HepG2 (cell line): Measurements from ENCODE around the gene ARL5A. TPM values are rescaled to one million over a fixed set of nuclear protein-coding genes. Genes with fewer than 3 reads are reported as not detected.
A peak's percentile ranks its signal among the peaks of the same experiment; 100 is the strongest.

ENCODE experiments used
- EZH2 ChIP-seq: conservative IDR thresholded peaks from 2 replicates; pipeline ENCODE4 v1.6.1; 2012; ENCODE audit warnings: mild to moderate bottlenecking, low read depth, low read length, moderate library complexity
- FOXA1 ChIP-seq, 2 experiments: fragments of 450-650 bp in 1 of 2; sonication (generic) in 1 of 2; formaldehyde crosslinking in 1 of 2; IDR thresholded peaks; 2 replicates each; pipeline versions ENCODE4 v1.4.0 to v1.6.1; 2016 to 2020; ENCODE audit warnings: missing genetic modification reagents in 1 of 2
- FOXK1 ChIP-seq: sonication (generic); formaldehyde crosslinking; IDR thresholded peaks from 2 replicates; pipeline ENCODE4 v1.4.0; 2020; ENCODE audit warnings: low read depth, missing genetic modification reagents, borderline replicate concordance
- HCFC1 ChIP-seq: fragments of 150-350 bp; IDR thresholded peaks from 2 replicates; pipeline ENCODE4 v1.6.1; 2014; ENCODE audit warnings: low read depth, low read length
- HOXA5 ChIP-seq: sonication (generic); formaldehyde crosslinking; IDR thresholded peaks from 2 replicates; pipeline ENCODE4 v1.4.0; 2020; ENCODE audit warnings: missing genetic modification reagents
- MED13 ChIP-seq: sonication (generic); formaldehyde crosslinking; IDR thresholded peaks from 2 replicates; pipeline ENCODE4 v1.5.0; 2020; ENCODE audit warnings: missing genetic modification reagents
- NFYB ChIP-seq: sonication (generic); formaldehyde crosslinking; IDR thresholded peaks from 2 replicates; pipeline ENCODE4 v1.4.0; 2020; ENCODE audit warnings: missing genetic modification reagents
- PHF20 ChIP-seq: sonication (generic); formaldehyde crosslinking; IDR thresholded peaks from 2 replicates; pipeline ENCODE4 v1.5.0; 2020; ENCODE audit warnings: mild to moderate bottlenecking, missing genetic modification reagents
- PHF21A ChIP-seq: sonication (generic); formaldehyde crosslinking; IDR thresholded peaks from 2 replicates; pipeline ENCODE4 v1.5.0; 2020; ENCODE audit warnings: mild to moderate bottlenecking, missing genetic modification reagents
- PLRG1 ChIP-seq: fragments of 450-650 bp; conservative IDR thresholded peaks from 2 replicates; pipeline ENCODE4 v1.6.1; 2016
- SIN3A ChIP-seq: IDR thresholded peaks from 2 replicates; pipeline ENCODE4 v1.6.1; 2011; ENCODE audit warnings: low read depth, mild to moderate bottlenecking, control low read depth, low read length, borderline replicate concordance
- THAP11 ChIP-seq: IDR thresholded peaks from 2 replicates; pipeline ENCODE4 v1.6.1; 2016; ENCODE audit warnings: missing biosample characterization, missing genetic modification reagents
- TMF1 ChIP-seq: sonication (generic); formaldehyde crosslinking; IDR thresholded peaks from 2 replicates; pipeline ENCODE4 v1.8.1; 2022; ENCODE audit warnings: low read depth, missing genetic modification reagents
- ZC3H4 ChIP-seq: sonication (generic); formaldehyde crosslinking; IDR thresholded peaks from 2 replicates; pipeline ENCODE4 v1.4.0; 2020; ENCODE audit warnings: missing genetic modification reagents, borderline replicate concordance
- ZNF382 ChIP-seq: sonication (generic); formaldehyde crosslinking; IDR thresholded peaks from 2 replicates; pipeline ENCODE4 v1.5.0; 2020; ENCODE audit warnings: missing genetic modification reagents, mild to moderate bottlenecking, borderline replicate concordance
- ZNF484 ChIP-seq: sonication (generic); formaldehyde crosslinking; IDR thresholded peaks from 2 replicates; pipeline ENCODE4 v1.5.1; 2020; ENCODE audit warnings: mild to moderate bottlenecking, low read depth, missing genetic modification reagents, borderline replicate concordance
- ZNF496 ChIP-seq: sonication (generic); formaldehyde crosslinking; IDR thresholded peaks from 2 replicates; pipeline ENCODE4 v1.8.1; 2023; ENCODE audit warnings: mild to moderate bottlenecking, moderate library complexity, missing genetic modification reagents; ENCODE audit not compliant: insufficient replicate concordance
- ZNF543 ChIP-seq: sonication (generic); formaldehyde crosslinking; IDR thresholded peaks from 2 replicates; pipeline ENCODE4 v1.4.0; 2020; ENCODE audit warnings: mild to moderate bottlenecking, missing genetic modification reagents
- ZNF7 ChIP-seq: IDR thresholded peaks from 2 replicates; pipeline ENCODE4 v1.6.1; 2016; ENCODE audit warnings: missing biosample characterization, missing genetic modification reagents
- polyA plus RNA-seq, 8 experiments: library from polyadenylated mRNA; depleted of rRNA in 3 of 8; stranded (reverse) in 7 of 8; unstranded in 1 of 8; fragments of >200 nt; fragmentation: Illumina TruSeq in 4 of 8; extraction: Trizol in 4 of 8; gene quantifications; 2 replicates each; pipeline versions ENCODE4 v1.2.1 to v1.2.3, GENCODE V29; 2011 to 2016; ENCODE audit warnings: low read depth in 4 of 8, missing spikeins in 1 of 8, mixed read lengths in 1 of 8; ENCODE audit not compliant: insufficient read depth in 1 of 8
- total RNA-seq, 5 experiments: library from RNA; depleted of rRNA; stranded (reverse); fragments of >200 nt; fragmentation: Illumina TruSeq; extraction: Trizol; gene quantifications; 2 replicates each; pipeline ENCODE4 v1.2.3, GENCODE V29; 2016; ENCODE audit warnings: low read depth in 1 of 5
- TF ChIP-seq, protein P1 (sequence below): sonication (generic); formaldehyde crosslinking; IDR thresholded peaks from 2 replicates; pipeline ENCODE4 v1.5.1; 2020; ENCODE audit warnings: missing genetic modification reagents, mild to moderate bottlenecking, borderline replicate concordance
- TF ChIP-seq, protein P2 (sequence below): sonication (generic); formaldehyde crosslinking; IDR thresholded peaks from 2 replicates; pipeline ENCODE4 v1.5.0; 2020; ENCODE audit warnings: missing genetic modification reagents
- TF ChIP-seq, protein P3 (sequence below), 2 experiments: IDR thresholded peaks; 2 replicates each; pipeline ENCODE4 v1.6.1; 2011 to 2012; ENCODE audit warnings: low read length in 2 of 2, borderline replicate concordance in 1 of 2, low read depth in 1 of 2, mild to moderate bottlenecking in 1 of 2, moderate library complexity in 1 of 2

Gene ARL5A
- total and polyA plus RNA-seq, 2 of the 13 experiments (the other 11 are each of a cell fraction or from before 2014, with no cell fraction given): 47.5 to 149 TPM

DNA sequence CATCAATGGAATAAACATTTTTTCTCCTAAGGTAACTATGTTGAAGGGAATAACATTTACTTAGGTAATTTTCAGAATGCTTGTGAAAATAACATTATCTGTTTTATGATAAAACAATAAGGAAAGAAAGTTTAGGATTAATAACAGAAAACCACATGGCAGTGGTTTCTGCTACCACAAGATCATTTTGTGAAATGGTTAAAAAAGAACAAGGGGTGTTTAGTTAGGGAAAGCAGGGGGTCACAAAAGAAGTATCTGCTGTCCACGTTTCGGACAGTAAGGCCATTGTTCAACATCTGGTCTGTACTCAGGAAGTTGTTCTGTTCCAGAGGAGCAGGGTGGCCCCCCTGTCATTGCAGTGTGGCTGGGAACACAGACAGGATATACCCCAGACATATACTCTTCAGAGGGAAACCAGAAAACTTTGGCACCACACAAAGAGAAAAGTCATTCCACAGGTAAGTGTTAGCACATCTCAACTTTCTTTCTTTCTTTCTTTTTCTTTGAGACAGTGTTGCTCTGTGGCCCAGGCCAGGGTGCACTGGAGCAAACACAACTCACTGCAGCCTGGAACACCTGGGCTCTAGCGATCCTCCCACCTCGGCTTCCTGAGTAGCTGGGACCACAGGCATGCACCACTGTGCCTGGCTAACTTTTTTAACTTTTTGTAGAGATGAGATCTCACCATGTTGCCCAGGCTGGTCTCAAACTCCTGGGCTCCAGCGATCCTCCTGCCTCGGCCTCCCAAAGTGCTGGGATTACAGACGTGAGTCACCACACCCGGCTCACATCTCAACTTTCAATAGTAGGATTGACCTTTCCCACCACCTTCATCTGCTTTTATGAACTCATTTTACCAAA lies 14.8 kb upstream of the ARL5A start (continued):
- TF ChIP-seq FOXK1: no peak
- peak; percentile 83 for TF ChIP-seq PHF21A (CRISPR knock-in tag)
- no peak for TF ChIP-seq THAP11 (CRISPR knock-in tag)
- TF ChIP-seq ZNF543 (CRISPR knock-in tag): 0 out of 2 replicates have a peak, but pooled peaks have one; percentile 48
- TF ChIP-seq SIN3A: no peak
- TF ChIP-seq, protein P1, sequence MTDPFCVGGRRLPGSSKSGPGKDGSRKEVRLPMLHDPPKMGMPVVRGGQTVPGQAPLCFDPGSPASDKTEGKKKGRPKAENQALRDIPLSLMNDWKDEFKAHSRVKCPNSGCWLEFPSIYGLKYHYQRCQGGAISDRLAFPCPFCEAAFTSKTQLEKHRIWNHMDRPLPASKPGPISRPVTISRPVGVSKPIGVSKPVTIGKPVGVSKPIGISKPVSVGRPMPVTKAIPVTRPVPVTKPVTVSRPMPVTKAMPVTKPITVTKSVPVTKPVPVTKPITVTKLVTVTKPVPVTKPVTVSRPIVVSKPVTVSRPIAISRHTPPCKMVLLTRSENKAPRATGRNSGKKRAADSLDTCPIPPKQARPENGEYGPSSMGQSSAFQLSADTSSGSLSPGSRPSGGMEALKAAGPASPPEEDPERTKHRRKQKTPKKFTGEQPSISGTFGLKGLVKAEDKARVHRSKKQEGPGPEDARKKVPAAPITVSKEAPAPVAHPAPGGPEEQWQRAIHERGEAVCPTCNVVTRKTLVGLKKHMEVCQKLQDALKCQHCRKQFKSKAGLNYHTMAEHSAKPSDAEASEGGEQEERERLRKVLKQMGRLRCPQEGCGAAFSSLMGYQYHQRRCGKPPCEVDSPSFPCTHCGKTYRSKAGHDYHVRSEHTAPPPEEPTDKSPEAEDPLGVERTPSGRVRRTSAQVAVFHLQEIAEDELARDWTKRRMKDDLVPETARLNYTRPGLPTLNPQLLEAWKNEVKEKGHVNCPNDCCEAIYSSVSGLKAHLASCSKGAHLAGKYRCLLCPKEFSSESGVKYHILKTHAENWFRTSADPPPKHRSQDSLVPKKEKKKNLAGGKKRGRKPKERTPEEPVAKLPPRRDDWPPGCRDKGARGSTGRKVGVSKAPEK (CRISPR knock-in tag): no peak
- no peak for TF ChIP-seq PHF20 (CRISPR knock-in tag)
- TF ChIP-seq HOXA5: no peak
- TF ChIP-seq, protein P2, sequence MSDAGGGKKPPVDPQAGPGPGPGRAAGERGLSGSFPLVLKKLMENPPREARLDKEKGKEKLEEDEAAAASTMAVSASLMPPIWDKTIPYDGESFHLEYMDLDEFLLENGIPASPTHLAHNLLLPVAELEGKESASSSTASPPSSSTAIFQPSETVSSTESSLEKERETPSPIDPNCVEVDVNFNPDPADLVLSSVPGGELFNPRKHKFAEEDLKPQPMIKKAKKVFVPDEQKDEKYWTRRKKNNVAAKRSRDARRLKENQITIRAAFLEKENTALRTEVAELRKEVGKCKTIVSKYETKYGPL: no peak
- TF ChIP-seq, protein P3, sequence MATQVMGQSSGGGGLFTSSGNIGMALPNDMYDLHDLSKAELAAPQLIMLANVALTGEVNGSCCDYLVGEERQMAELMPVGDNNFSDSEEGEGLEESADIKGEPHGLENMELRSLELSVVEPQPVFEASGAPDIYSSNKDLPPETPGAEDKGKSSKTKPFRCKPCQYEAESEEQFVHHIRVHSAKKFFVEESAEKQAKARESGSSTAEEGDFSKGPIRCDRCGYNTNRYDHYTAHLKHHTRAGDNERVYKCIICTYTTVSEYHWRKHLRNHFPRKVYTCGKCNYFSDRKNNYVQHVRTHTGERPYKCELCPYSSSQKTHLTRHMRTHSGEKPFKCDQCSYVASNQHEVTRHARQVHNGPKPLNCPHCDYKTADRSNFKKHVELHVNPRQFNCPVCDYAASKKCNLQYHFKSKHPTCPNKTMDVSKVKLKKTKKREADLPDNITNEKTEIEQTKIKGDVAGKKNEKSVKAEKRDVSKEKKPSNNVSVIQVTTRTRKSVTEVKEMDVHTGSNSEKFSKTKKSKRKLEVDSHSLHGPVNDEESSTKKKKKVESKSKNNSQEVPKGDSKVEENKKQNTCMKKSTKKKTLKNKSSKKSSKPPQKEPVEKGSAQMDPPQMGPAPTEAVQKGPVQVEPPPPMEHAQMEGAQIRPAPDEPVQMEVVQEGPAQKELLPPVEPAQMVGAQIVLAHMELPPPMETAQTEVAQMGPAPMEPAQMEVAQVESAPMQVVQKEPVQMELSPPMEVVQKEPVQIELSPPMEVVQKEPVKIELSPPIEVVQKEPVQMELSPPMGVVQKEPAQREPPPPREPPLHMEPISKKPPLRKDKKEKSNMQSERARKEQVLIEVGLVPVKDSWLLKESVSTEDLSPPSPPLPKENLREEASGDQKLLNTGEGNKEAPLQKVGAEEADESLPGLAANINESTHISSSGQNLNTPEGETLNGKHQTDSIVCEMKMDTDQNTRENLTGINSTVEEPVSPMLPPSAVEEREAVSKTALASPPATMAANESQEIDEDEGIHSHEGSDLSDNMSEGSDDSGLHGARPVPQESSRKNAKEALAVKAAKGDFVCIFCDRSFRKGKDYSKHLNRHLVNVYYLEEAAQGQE (IDR thresholded peaks at IDR 0.05; ENCODE audit: borderline replicate concordance in 1 of 2, low read depth in 1 of 2, low read length in 2 of 2): 0 out of 4 replicates have a peak, but pooled peaks of 1 of the 2 experiments have one; percentile 49
- no peak for TF ChIP-seq ZNF382 (CRISPR knock-in tag)
- no peak for TF ChIP-seq ZNF484
- TF ChIP-seq HCFC1: no peak
- TF ChIP-seq PLRG1: no peak
- TF ChIP-seq ZNF496: no peak
- TF ChIP-seq TMF1 (CRISPR knock-in tag): no peak
- no peak for TF ChIP-seq MED13
- no peak for TF ChIP-seq ZC3H4 (CRISPR knock-in tag)
- no peak for TF ChIP-seq ZNF7 (CRISPR knock-in tag)
- no peak for TF ChIP-seq EZH2
- no peak for TF ChIP-seq NFYB (CRISPR knock-in tag)
- TF ChIP-seq FOXA1 (IDR thresholded peaks at IDR 0.05): no peak
- peak; percentile 27; the same call in 1 of the 2 replicates for TF ChIP-seq FOXA1 (CRISPR knock-in tag; IDR thresholded peaks at IDR 0.05)
